Brain microvascular endothelial cell (primary cell): ENCODE data around the gene MDH1.
"Not testable (repeated sequence)": the region's sequence is repeated elsewhere in the genome, so short reads cannot be mapped to it uniquely, and the experiment has no call there.

Experiments
- DNase-seq: peaks from one replicate; pipeline ENCODE4 v3.0.0-alpha.2; 2020
- H3K27ac ChIP-seq: fragments of 250-450 bp; sonication (Bioruptor Pico); 2 replicates; pipeline ENCODE4 v1.5.1; 2020; ENCODE audit warnings: mild to moderate bottlenecking, moderate library complexity
- H3K27me3 ChIP-seq: fragments of 250-450 bp; sonication (Bioruptor Pico); replicated peaks from 2 replicates; pipeline ENCODE4 v1.5.1; 2020; ENCODE audit warnings: mild to moderate bottlenecking
- H3K36me3 ChIP-seq: fragments of 250-450 bp; sonication (Bioruptor Pico); replicated peaks from 2 replicates; pipeline ENCODE4 v1.5.1; 2020; ENCODE audit warnings: mild to moderate bottlenecking
- H3K4me3 ChIP-seq: 2 replicates; pipeline ENCODE4 v1.5.1; 2011; ENCODE audit warnings: low read depth, mild to moderate bottlenecking, control low read depth, low read length, moderate library complexity
- CTCF ChIP-seq: IDR thresholded peaks from 2 replicates; pipeline ENCODE4 v1.5.1; 2011; ENCODE audit warnings: low read depth, mild to moderate bottlenecking, moderate library complexity, low read length, control low read depth, inconsistent platforms; ENCODE audit errors: missing control alignments
- in situ Hi-C: cut with HindIII; loops from 2 replicates; pipeline ENCODE4 v1.10.0; 2017; ENCODE audit warnings: low sequenced_read_pairs, low pct_ligation_motif_present

Gene MDH1

GRCh38 chr2:63591566-63592175, 2.9 kb downstream of the MDH1 start:
- H3K27ac ChIP-seq: no peak overlapping the region
- no peak for DNase-seq
- H3K36me3 ChIP-seq: peaks cover 2% of the 10 kb centered on the region
- no peaks in the 10 kb centered on the region for H3K27me3 ChIP-seq
- H3K4me3 ChIP-seq: no peak overlapping the region
- in situ Hi-C loops: no loop called here
- TF ChIP-seq CTCF: no peak

- peaks cover 10% of the 10 kb centered on the region for H3K36me3 ChIP-seq
- no peak for DNase-seq
- in situ Hi-C loops: no loop called here
- no peak overlapping the region for H3K4me3 ChIP-seq
- TF ChIP-seq CTCF: no peak
- H3K27me3 ChIP-seq: no peaks in the 10 kb centered on the region
- H3K27ac ChIP-seq: no peak overlapping the region
These were observed 5.9 kb downstream of the MDH1 start for GRCh38 chr2:63594660-63595059.

GRCh38 chr2:63596401-63596883, 7.7 kb downstream of the MDH1 start:
- no peak overlapping the region for H3K27ac ChIP-seq
- TF ChIP-seq CTCF: no peak
- DNase-seq: no peak
- in situ Hi-C loops: no loop called here
- H3K36me3 ChIP-seq: peaks cover 16% of the 10 kb centered on the region
- H3K27me3 ChIP-seq: no peaks in the 10 kb centered on the region
- H3K4me3 ChIP-seq: no peak overlapping the region

GRCh38 chr2:63598981-63599380, 10.2 kb downstream of the MDH1 start:
- no peak for TF ChIP-seq CTCF
- no peak overlapping the region for H3K4me3 ChIP-seq
- in situ Hi-C loops: no loop called here
- peaks cover 25% of the 10 kb centered on the region for H3K36me3 ChIP-seq
- no peak for DNase-seq
- H3K27ac ChIP-seq: no peak overlapping the region
- H3K27me3 ChIP-seq: no peaks in the 10 kb centered on the region

- DNase-seq: no peak
- H3K27ac ChIP-seq: no peak overlapping the region
- in situ Hi-C loops: no loop called here
- no peak for TF ChIP-seq CTCF
- H3K27me3 ChIP-seq: no peaks in the 10 kb centered on the region
- H3K36me3 ChIP-seq: peaks cover 42% of the 10 kb centered on the region
- H3K4me3 ChIP-seq: no peak overlapping the region
These were observed 12.2 kb downstream of the MDH1 start for GRCh38 chr2:63600881-63601460.

GRCh38 chr2:63604666-63605065, 15.9 kb downstream of the MDH1 start:
- in situ Hi-C loops: no loop called here
- no peaks in the 10 kb centered on the region for H3K27me3 ChIP-seq
- H3K4me3 ChIP-seq: no peak overlapping the region
- H3K36me3 ChIP-seq: peaks cover 45% of the 10 kb centered on the region
- DNase-seq: no peak
- no peak for TF ChIP-seq CTCF
- no peak overlapping the region for H3K27ac ChIP-seq

GRCh38 chr2:63608865-63609264, 20.1 kb downstream of the MDH1 start:
- peaks cover 31% of the 10 kb centered on the region for H3K36me3 ChIP-seq
- DNase-seq, H3K27ac ChIP-seq, H3K27me3 ChIP-seq, H3K4me3 ChIP-seq, in situ Hi-C loops: not testable (repeated sequence)
